ENCODE results near the gene ZNF853.
"Not testable (repeated sequence)": the region's sequence is repeated elsewhere in the genome, so short reads cannot be mapped to it uniquely, and the experiment has no call there.

The ZNF853 gene

GRCh38 chr7:6653071-6654003, 37.9 kb downstream of the ZNF853 start:
- DNase-seq: no peak

DNA sequence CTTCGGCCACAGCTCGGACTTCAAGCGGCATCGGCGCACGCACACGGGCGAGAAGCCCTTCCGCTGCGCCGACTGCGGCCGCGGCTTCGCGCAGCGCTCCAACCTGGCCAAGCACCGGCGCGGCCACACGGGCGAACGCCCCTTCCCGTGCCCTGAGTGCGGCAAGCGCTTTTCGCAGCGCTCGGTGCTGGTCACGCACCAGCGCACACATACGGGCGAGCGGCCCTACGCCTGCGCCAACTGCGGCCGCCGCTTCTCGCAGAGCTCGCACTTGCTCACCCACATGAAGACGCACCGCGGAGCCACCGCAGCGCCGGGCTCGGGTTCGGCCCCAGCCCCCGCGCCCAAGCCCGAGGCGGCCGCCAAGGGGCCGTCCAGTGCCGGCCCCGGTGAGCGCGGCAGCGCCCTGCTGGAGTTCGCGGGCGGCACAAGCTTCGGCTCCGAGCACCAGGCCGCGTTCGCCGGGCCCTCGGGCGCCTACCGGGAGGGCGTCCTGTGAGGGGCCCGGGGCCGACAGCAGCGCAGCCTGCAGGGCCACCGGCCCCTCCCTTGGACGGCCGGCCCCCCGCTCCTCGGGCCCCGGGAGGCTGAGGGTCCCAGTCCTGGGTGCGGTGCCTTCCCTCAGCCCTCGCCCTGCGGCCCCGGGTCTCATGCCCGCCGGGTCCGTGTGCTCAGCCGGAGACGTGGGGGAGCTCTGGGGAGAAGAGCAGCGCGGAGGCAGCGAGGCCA, 38.9 kb downstream of the ZNF853 start:
- DNase-seq: no peak

DNA sequence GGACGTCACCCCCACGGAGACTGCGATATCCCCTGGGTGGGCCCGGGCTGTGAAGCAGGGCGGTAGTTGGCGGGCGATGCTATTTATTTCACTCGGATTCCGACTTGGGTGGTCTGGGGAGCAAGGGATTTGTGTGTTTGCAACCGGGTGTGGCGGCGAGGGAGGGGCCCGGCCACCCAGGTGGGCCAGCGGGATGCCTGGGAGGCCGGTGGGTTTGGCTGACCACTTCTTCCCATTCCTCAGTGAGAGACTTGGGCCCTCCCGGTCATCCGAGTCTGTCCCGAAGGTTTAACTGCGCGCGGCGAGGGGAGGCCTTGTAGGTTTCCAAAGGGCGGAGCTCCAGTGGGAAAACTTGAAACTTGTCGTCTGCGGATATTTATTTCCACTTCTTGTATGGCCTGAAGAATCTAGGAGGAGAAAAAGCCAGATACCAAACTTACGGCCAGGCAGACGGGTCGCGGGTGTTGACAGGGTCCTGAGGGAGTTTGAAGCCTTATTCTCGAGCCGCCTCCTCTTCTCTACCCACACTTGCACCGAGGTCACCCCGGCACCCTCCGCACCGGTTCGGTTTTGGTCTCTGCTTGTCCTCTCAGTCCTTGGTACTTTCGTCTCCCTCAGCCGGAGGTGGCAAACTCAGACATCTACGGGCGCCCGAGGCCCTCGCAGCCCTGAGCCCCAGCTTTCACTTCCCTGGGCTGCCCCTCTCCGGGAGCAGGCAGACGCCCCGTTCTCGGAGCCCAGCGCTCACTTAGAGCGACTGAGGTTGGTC, 39.6 kb downstream of the ZNF853 start:
- no peak for DNase-seq

GRCh38 chr7:6655636-6656385, 40.4 kb downstream of the ZNF853 start:
- no peak for DNase-seq

- DNase-seq: no peak
These were observed 41.0 kb downstream of the ZNF853 start for GRCh38 chr7:6656413-6656812.

GRCh38 chr7:6658618-6659345, 43.4 kb downstream of the ZNF853 start:
- DNase-seq: no peak

GRCh38 chr7:6670851-6671250, 55.4 kb downstream of the ZNF853 start:
- not testable (repeated sequence) for DNase-seq
